GM18909 (cell line): ENCODE measurements around the gene COL26A1.

Experiments
- ATAC-seq: cut with Tn5 transposase; IDR thresholded peaks from one replicate; pipeline ENCODE4 v1.9.1; 2021; ENCODE audit warnings: mild to moderate bottlenecking; ENCODE audit not compliant: unreplicated experiment, poor library complexity

Gene COL26A1

DNA sequence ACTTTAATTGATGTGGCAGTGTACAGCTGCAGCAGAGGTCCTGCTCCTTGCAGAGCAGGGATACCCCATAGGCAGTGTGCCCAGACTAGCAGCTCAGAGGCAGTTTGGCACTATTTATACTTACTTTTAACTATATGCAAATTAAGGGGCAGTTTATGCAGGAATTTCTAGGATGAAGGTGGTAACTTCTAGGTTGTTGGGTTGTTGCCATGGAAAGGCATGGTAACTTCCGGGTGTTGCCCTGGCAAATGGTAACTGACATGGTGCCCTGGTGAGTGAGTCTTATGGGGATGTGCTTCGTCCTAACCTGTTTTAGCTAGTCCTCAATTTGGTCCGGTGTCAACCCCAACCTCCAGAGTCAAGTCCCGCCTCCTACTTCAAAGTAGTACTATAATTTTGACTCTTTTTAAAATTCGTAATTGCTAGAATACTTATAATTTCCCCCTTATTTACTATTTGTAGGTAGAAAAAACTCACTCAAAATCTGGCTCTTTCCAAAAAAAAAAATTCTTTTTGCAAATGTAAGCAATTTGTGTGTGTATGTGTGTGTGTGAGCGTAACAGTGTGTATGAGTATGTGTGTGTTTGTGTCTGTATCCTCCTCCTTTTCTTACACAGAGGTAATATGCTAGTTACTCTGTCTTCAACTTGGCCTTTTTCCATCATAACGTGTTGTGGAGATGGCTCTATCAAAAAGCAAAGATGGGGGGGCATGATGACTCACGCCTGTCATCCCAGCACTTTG, 5.9 kb downstream of the COL26A1 start:
- no peak for ATAC-seq

GRCh38 chr7:101370836-101371235, 8.2 kb downstream of the COL26A1 start:
- ATAC-seq = no peak

DNA sequence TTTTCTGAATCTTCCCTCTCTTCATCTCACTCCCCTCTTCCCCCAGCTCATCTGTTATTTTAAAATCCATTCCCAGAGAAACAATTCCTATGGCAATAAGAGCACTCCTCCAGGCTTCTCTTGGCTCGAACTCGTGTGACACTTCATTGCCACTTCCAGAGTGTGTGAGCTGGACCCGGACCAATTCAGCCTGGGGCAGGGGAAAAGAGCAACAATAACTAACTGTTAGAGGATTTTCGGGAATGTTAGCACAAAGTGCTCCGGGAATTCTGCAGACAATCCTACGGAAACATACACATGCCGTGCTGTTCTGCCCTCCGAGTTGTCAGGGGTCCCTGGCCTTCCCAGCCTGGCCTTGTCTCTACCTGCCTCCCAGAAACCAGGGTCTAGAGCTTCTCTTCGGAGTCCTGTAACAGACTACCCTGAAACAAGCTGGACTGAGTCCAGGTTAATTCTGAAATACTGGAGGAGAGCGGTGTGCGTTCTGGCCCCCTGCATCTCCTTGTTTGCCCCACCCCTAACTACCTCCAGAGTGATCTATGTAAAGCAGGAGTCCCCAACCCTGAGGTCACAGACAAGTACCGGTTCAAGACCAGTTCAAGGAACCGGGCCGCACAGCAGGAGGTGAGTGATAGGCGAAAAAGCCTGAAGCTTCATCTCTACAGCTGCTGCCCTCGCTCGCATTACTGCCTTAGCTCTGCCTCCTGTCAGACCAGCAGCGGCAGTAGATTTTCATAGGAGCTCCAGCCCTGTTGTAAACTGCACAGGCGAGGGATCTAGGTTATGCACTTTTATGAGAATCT, 11.3 kb downstream of the COL26A1 start:
- no peak for ATAC-seq

- no peak for ATAC-seq
Measured at GRCh38 chr7:101374990-101375389, 12.3 kb downstream of the COL26A1 start.

GRCh38 chr7:101376601-101377000, 13.9 kb downstream of the COL26A1 start:
- ATAC-seq = no peak

GRCh38 chr7:101377189-101377736, 14.6 kb downstream of the COL26A1 start:
- no peak for ATAC-seq

- ATAC-seq = no peak
Measured at GRCh38 chr7:101378751-101379174, 16.1 kb downstream of the COL26A1 start.

- no peak for ATAC-seq
Measured at GRCh38 chr7:101379302-101379701, 16.6 kb downstream of the COL26A1 start.

DNA sequence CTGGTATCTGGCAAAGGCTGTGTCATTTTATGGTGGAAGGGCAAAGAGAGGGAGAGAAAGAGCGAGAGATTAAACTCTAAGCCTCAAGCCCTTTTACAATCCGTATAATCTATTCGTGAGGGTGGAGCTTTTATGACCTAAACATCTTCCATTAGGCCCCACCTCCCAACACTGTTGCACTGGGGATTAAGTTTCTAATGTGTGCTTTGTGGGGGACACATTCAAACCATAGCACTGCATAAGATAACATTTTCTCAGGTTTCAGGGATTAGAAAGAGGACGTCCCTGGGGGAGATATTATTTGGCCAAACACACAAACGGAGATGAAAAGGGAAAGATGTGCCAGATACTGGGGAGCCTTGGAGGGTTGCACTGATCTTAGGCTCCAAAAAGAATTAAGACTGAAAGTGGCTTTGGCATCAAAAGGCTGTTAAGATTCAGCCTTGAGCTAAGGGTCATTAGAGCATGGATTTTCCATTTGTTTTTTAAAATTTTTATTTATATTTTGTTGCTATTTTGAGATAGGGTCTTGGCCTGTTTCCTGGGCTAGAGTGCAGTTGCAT, 19.0 kb downstream of the COL26A1 start:
- no peak for ATAC-seq

DNA sequence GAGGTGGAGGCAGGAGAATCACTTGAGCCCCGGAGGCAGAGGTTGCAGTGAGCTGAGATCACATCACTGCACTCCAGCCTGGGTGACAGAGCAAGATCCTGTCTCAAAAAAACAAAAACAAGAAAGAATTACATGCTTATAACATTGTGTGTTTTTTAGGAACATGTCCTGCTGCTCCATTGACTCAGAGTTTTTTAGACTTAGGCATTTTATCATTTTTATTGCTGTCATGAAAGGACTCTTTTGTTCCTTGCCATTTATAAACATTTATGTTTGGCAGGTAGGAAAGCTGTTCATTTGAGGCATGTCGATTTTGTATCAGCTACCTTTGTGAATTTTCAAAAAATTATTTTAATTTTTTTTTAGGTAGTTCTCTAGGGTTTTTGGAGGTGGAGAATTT, 20.3 kb downstream of the COL26A1 start:
- no peak for ATAC-seq

GRCh38 chr7:101386177-101386557, 23.5 kb downstream of the COL26A1 start:
- ATAC-seq = no peak

GRCh38 chr7:101386558-101387231, 24.0 kb downstream of the COL26A1 start:
- ATAC-seq = no peak

GRCh38 chr7:101390901-101391301, 28.2 kb downstream of the COL26A1 start:
- ATAC-seq = peak; percentile 99

- ATAC-seq = no peak
Measured at GRCh38 chr7:101391991-101392390, 29.3 kb downstream of the COL26A1 start.

- no peak for ATAC-seq
Measured at GRCh38 chr7:101393865-101394264, 31.2 kb downstream of the COL26A1 start.

GRCh38 chr7:101395376-101395775, 32.7 kb downstream of the COL26A1 start:
- ATAC-seq = no peak

DNA sequence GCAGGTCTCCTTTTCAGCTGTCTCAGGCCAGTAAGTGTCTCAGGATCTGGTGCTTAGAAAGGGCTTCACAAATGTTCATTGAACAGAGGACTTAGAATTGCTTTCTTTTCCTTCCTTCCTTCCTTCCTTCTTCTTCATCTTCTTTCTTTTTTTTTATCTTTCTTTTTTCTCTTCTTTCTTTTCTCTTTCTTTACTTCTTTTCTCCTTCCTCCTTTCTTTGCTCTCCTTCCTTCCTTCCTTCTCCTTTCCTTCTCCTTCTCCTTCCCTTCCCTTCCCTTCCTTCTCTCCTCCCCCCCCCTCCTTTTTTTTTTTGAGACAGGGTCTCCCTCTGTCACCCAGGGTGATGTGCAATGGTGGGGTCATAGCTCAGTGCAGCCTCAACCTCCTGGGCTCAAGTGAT, 34.6 kb downstream of the COL26A1 start:
- no peak for ATAC-seq

- ATAC-seq = no peak
Measured at GRCh38 chr7:101397770-101398324, 35.2 kb downstream of the COL26A1 start.

GRCh38 chr7:101398396-101399289, 36.0 kb downstream of the COL26A1 start:
- no peak for ATAC-seq
